Measurements from ENCODE around the gene TMX4.

The TMX4 gene

DNA sequence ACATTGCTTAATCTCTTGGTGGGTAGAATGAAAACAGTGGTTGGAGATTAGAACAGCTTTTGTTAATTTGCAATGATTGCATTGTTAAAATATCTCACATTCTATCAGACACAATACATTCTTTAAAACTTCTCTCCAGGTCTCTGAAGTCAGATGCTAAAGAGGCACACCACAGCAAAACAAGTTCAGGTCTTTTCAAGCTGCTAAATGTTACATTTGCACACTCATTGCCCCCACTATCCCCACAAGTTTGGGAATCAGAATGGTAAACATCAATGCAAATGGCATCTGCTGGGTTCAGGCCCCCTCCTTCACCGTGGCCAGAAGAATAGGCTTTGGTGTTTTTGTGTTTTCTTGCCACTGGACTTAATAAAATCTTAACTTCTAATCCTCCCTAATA lies 69.2 kb downstream of the TMX4 start:
- no peak for TF ChIP-seq POLR2AphosphoS5 (IDR thresholded peaks at IDR 0.05; ENCODE audit: low read depth, low read length)
- TF ChIP-seq POLR2A (IDR thresholded peaks at IDR 0.05; ENCODE audit: low read depth, low read length), result no peak
- no peak for TF ChIP-seq TAF1 (IDR thresholded peaks at IDR 0.05; ENCODE audit: borderline replicate concordance, low read depth, low read length)
- DNase-seq (ENCODE audit: insufficient read length), result no peak
- no peak for FAIRE-seq

DNA sequence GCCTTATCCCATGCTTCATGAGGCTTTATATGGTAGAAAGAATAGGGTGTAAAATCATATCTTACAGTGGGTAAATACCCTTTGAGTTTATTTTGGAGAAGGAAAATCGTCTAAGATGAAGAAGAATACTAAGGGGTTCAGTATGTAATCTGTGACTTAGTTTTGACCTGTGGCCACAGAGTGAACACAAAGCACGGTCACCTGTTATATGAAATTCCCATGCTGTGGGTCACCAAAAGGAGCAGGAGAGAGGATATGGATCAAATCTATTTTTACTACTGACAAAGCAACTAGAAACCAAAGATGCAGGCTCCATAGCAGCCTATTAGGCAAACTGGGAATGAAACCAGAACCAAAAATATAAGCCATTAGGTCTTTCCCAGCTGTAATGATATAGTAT lies 75.7 kb downstream of the TMX4 start:
- FAIRE-seq (no peak), DNase-seq (ENCODE audit: insufficient read length) (no peak)
- TF ChIP-seq TAF1 (IDR thresholded peaks at IDR 0.05; ENCODE audit: borderline replicate concordance, low read depth, low read length) (no peak), POLR2A (IDR thresholded peaks at IDR 0.05; ENCODE audit: low read depth, low read length) (no peak), POLR2AphosphoS5 (IDR thresholded peaks at IDR 0.05; ENCODE audit: low read depth, low read length) (no peak)

DNA sequence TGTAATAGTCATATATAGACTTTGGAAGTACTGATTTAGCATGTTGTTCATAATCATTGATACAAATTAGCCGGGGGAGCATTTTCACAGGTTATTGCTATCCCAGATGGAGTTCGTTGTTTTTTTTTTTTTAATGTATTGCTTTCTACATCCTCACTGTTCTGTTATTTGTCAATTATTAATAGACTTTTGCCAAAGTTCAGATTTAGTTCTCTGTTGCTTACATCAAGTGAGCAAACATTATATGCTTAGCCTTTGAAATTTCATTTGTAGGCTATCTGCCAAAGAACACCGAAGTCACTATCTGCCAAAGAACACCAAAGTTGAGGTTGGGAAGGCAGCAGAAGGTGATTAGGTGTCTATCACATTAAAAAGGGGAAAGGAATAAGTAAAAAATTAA lies 79.2 kb downstream of the TMX4 start, which contains the start of gene HAO1:
HAO1 (minus strand) TSS at position 118 of the 400 bp plus-strand sequence; CDS start at position 82, 36 bp downstream.
- DNase-seq (ENCODE audit: insufficient read length) (no peak), FAIRE-seq (no peak)
- no peak for TF ChIP-seq POLR2AphosphoS5 (IDR thresholded peaks at IDR 0.05; ENCODE audit: low read depth, low read length)
- no peak for TF ChIP-seq TAF1 (IDR thresholded peaks at IDR 0.05; ENCODE audit: borderline replicate concordance, low read depth, low read length)
- no peak for TF ChIP-seq POLR2A (IDR thresholded peaks at IDR 0.05; ENCODE audit: low read depth, low read length)

DNA sequence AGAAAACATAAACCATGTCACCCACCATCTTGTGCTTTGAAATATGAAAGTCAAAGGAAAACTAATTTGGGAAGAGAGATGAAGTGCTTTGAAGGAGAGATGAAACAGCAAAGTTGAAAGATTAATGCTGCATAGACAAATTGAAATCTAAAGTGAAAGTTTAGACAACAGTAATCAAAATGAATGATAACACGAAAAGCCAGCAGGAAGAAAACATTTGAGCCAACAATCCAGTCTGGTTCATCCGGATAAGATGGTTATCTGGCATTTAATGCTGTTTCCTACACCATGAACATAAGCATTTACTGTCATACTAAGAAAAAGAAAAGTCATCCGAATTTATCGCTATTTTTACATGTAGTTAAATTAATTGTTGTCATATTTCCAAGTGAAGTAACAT lies 79.9 kb downstream of the TMX4 start:
- no peak for FAIRE-seq
- no peak for TF ChIP-seq POLR2A (IDR thresholded peaks at IDR 0.05; ENCODE audit: low read depth, low read length)
- TF ChIP-seq POLR2AphosphoS5 (IDR thresholded peaks at IDR 0.05; ENCODE audit: low read depth, low read length), result no peak
- no peak for TF ChIP-seq TAF1 (IDR thresholded peaks at IDR 0.05; ENCODE audit: borderline replicate concordance, low read depth, low read length)

DNA sequence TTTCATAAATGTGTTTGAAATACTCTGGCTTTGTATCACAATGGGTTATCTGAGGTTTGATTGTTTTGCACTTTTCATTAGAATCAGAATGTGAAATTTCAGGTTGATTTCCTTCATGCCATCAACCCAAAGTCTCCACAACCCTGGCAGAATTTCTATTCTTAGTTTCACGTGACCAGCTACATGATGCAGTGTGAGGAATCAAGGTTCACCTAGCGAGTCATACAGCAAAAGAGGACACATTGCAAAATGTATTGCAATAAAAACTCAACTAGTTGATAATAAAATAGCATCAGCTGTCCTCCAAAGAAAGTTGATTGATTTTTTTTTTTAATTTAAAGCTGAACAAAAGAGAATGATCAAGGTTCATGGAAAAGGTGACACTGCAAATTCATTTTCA lies 81.5 kb downstream of the TMX4 start:
- no peak for FAIRE-seq

More for the DNA sequence above, 79.9 kb downstream of the TMX4 start:
- no peak for DNase-seq (ENCODE audit: insufficient read length)

DNA sequence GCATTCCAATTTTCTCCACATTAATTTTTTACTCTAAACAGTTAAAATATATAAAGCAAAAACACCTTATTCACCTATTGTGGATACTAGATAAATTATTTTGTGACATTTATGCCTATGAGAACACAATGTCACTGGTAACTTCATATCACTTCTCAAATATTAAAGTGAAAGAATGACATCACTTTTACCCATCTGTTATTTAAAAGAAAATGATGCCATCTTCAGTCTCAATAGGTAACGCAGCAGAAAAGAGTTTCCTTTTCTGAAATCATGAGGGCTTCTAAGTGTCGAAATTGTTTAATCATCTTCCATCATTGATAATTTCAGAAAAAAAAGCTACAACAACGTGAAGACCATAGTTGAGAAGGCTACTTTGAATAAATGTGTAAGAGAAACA lies 82.2 kb downstream of the TMX4 start:
- no peak for FAIRE-seq
- no peak for DNase-seq (ENCODE audit: insufficient read length)

More for the DNA sequence above, 81.5 kb downstream of the TMX4 start:
- TF ChIP-seq POLR2A (IDR thresholded peaks at IDR 0.05; ENCODE audit: low read depth, low read length), result no peak
- DNase-seq (ENCODE audit: insufficient read length), result no peak

DNA sequence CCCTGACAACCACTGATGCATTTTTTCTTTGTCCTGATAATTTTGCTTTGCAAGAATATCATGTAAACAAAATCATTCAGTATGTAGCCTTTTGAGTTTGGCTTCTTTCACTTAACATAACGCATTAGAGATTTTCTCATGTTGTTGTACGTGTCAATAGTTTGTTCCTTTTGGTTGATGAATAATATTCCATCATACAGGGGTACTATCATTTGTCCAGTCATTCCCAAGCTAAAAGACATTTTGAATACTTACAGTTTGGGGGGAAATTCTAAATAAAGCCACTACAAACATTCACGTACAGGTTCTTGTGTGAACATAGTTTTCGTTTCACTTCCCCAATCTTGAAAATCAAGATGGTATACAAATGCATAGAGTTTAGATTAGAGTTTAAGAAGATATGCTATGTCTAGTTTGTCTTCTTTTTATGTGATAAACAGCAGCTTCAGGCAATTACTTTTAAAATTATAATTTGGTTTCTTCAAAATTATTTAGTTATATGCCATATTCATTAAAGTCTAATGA lies 84.5 kb downstream of the TMX4 start:
- DNase-seq (ENCODE audit: insufficient read length) (no peak), FAIRE-seq (peak; percentile 61)
- no peak for TF ChIP-seq TAF1 (IDR thresholded peaks at IDR 0.05; ENCODE audit: borderline replicate concordance, low read depth, low read length)

More for the DNA sequence above, 82.2 kb downstream of the TMX4 start:
- TF ChIP-seq POLR2AphosphoS5 (IDR thresholded peaks at IDR 0.05; ENCODE audit: low read depth, low read length) (no peak), POLR2A (IDR thresholded peaks at IDR 0.05; ENCODE audit: low read depth, low read length) (no peak), TAF1 (IDR thresholded peaks at IDR 0.05; ENCODE audit: borderline replicate concordance, low read depth, low read length) (no peak)

DNA sequence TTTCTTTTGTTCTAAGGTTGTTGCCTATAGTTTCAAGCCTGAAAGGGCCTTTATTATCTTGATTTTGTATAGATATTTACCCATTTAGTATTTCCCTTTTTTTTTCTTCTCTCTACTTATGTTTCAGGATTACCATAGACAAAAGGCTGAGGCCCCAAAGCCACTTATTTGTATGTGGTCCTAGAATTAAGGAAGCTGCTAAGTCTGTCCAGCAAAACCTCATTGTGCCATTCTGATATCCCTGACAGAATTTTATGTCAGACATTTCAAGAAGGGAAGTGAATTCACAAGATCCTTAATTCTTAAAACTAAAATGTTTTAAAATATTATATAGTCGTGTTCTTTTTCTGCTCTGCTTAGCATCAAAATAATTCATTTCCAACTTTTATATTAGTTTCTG lies 86.2 kb downstream of the TMX4 start:
- TF ChIP-seq TAF1 (IDR thresholded peaks at IDR 0.05; ENCODE audit: borderline replicate concordance, low read depth, low read length) (no peak), POLR2AphosphoS5 (IDR thresholded peaks at IDR 0.05; ENCODE audit: low read depth, low read length) (no peak), POLR2A (IDR thresholded peaks at IDR 0.05; ENCODE audit: low read depth, low read length) (no peak)
- FAIRE-seq, result no peak

DNA sequence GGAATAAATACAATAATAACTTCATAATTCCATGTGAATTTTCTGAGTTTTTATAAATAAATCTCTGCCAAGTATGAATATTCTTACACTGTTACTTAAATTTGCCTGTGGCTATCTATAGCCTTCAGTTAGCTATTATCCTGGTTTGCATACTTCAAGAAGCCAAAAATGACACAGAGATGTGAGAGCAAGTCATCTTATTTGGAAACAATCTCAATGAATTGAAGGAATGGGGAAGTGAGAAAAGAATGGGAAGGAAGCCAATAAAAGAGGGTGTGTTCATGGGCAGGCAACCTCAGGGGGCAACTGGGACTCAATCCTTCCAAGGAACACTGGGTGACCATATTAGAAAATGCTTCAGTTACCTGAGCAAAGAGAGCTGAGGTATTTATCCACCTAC lies 89.2 kb downstream of the TMX4 start:
- TF ChIP-seq TAF1 (IDR thresholded peaks at IDR 0.05; ENCODE audit: borderline replicate concordance, low read depth, low read length) (no peak), POLR2AphosphoS5 (IDR thresholded peaks at IDR 0.05; ENCODE audit: low read depth, low read length) (no peak), POLR2A (IDR thresholded peaks at IDR 0.05; ENCODE audit: low read depth, low read length) (no peak)
- DNase-seq (ENCODE audit: insufficient read length) (no peak), FAIRE-seq (no peak)

More for the DNA sequence above, 86.2 kb downstream of the TMX4 start:
- DNase-seq (ENCODE audit: insufficient read length), result no peak
